Measurements from ENCODE around the gene ZNF518B.

DNA sequence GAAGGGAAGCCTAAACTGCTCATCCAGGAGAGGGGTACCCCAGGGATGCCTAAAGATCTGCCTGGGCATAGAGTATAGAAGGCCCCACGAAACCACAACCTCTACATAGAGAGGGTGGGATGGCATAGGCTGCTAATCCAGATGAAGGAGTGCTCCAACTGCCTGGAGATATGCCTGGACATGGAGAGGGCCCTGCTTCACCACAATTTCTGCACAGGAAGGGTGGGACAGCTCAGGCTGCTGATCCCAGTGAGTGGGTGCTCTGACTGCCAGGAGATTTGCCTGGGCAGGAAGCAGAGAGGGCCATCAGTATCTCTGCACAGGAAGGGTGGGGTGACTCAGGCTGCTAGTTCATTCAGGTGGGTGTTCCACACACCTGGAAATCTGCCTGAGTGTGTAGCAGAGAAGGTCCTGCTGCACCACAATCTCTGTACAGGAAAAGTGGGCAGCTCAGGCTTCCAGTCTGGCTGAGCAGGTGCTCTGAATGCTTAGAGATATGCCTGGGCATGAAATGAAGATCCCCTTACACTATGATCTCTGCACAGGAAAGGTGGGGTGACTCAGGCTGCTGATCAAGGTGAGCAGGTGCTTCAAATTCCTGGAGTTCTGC lies 61.1 kb downstream of the ZNF518B start:
- no peak for TF ChIP-seq POLR2A (IDR thresholded peaks at IDR 0.05)
- TF ChIP-seq CTCF (IDR thresholded peaks at IDR 0.05) = no peak

Measured in breast epithelium (tissue), 3 donors.